Subcutaneous preadipocyte (primary cell): ENCODE measurements around the gene SYNE2. TPM values are rescaled to one million over a fixed set of nuclear protein-coding genes. Genes with fewer than 3 reads are reported as not detected.

ENCODE experiments used
- small RNA-seq: library from RNA; depleted of rRNA; stranded (forward); fragments of <200 nt; gene quantifications from one replicate; pipeline ENCODE3, GENCODE V24; 2012
- total RNA-seq: library from RNA; depleted of rRNA; stranded (reverse); fragments of >200 nt; gene quantifications from 2 replicates; pipeline ENCODE4 v1.2.3, GENCODE V29; 2012

Gene SYNE2, protein sequence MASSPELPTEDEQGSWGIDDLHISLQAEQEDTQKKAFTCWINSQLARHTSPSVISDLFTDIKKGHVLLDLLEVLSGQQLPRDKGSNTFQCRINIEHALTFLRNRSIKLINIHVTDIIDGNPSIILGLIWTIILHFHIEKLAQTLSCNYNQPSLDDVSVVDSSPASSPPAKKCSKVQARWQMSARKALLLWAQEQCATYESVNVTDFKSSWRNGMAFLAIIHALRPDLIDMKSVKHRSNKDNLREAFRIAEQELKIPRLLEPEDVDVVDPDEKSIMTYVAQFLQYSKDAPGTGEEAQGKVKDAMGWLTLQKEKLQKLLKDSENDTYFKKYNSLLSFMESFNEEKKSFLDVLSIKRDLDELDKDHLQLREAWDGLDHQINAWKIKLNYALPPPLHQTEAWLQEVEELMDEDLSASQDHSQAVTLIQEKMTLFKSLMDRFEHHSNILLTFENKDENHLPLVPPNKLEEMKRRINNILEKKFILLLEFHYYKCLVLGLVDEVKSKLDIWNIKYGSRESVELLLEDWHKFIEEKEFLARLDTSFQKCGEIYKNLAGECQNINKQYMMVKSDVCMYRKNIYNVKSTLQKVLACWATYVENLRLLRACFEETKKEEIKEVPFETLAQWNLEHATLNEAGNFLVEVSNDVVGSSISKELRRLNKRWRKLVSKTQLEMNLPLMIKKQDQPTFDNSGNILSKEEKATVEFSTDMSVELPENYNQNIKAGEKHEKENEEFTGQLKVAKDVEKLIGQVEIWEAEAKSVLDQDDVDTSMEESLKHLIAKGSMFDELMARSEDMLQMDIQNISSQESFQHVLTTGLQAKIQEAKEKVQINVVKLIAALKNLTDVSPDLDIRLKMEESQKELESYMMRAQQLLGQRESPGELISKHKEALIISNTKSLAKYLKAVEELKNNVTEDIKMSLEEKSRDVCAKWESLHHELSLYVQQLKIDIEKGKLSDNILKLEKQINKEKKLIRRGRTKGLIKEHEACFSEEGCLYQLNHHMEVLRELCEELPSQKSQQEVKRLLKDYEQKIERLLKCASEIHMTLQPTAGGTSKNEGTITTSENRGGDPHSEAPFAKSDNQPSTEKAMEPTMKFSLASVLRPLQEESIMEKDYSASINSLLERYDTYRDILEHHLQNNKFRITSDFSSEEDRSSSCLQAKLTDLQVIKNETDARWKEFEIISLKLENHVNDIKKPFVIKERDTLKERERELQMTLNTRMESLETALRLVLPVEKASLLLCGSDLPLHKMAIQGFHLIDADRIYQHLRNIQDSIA (N-terminal part only)
- total RNA-seq, result 9.2 and 11.0 TPM in 2 replicates

DNA sequence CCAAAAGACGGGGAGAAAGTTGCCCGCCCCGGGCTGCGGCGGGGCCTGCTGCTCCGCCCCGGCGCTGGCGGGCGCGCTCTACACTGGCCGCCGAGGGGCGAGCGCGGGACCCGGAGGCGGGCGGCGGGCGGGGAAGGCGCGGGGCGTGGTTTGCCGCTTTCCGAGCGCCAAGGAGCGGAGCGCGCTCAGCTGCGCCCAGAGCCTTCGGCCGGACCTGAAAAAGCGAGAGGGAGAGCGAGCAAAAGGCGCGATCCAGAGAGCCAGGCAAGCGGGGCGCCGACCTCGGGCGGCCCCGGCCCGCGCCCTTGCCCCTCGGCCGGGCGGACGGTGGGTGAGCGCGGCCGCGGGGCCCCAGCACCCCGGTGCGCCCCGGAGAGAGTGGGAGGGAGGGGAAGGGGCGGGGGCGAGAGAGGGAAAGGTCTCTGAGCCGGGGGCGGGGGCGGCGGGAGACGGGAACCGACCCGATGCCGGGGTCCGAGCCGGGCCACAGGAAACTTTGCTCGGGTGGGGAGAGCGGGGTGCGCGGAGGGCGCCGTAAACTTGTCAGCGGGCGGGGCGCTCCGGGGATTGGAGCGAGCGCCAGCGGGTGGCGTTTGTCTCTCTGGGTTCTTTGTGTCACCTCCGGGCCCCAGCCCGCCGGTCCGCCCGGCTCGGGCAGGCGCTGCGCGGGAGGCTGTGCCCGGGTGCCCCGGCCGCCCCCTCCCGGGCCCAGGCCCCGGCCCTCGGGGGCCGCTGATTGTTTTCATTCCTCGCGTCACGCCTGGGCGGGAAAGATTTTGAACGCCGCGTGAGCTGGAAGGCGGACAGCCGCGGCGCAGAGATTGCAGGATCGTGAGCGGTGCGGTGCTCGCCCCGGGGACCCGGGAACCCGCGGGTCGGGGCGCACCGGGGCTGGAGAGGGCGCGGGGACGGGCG, at the start of gene SYNE2:
TSS of gene SYNE2 (plus strand) at position 188 of the 915 bp plus-strand sequence. CDS start 56,145 bp downstream, outside the sequence.

Small RNA genes within 50 kb of the gene (small RNA-seq; reads per million reads assigned to genes)
- not detected for gene MIR548H1
- gene RF00019, result not detected
- gene RPS28P1, result not detected

Other genes starting within 250 kb of the SYNE2 start
- gene WDR89, start 211.1 kb upstream of the SYNE2 start, total RNA-seq, result 9.2 and 12.5 TPM in 2 replicates
- gene SGPP1, start 124.9 kb upstream of the SYNE2 start, total RNA-seq, result 20.6 and 27.8 TPM in 2 replicates